Duodenal mucosa (tissue), 2 donors: ENCODE data around the gene PIK3C2G.
"Not testable (repeated sequence)": the region's sequence is repeated elsewhere in the genome, so short reads cannot be mapped to it uniquely, and the experiment has no call there.

ENCODE experiments used
- H3K27ac ChIP-seq: one replicate; pipeline ENCODE4 v1.7.0; 2013; ENCODE audit warnings: low read depth, low read length
- H3K27me3 ChIP-seq, 2 donors: one replicate each; pipeline ENCODE4 v1.7.0; 2013; ENCODE audit warnings: low read length in 2 of 2, control low read depth in 1 of 2; ENCODE audit not compliant: insufficient read depth in 2 of 2, control insufficient read depth in 1 of 2
- H3K36me3 ChIP-seq, 2 donors: one replicate each; pipeline ENCODE4 v1.7.0; 2013; ENCODE audit warnings: low read length in 2 of 2, control low read depth in 1 of 2; ENCODE audit not compliant: insufficient read depth in 2 of 2, control insufficient read depth in 1 of 2
- H3K4me1 ChIP-seq, 2 donors: one replicate each; pipeline ENCODE4 v1.7.0; 2013; ENCODE audit warnings: low read length in 2 of 2, control low read depth in 1 of 2; ENCODE audit not compliant: insufficient read depth in 2 of 2, control insufficient read depth in 1 of 2
- H3K4me3 ChIP-seq, 2 donors: one replicate each; pipeline ENCODE4 v1.7.0; 2013; ENCODE audit warnings: low read length in 2 of 2, low read depth in 1 of 2
- H3K9ac ChIP-seq, 2 donors: one replicate each; pipeline ENCODE4 v1.7.0; 2013; ENCODE audit warnings: low read length in 2 of 2, low read depth in 1 of 2
- H3K9me3 ChIP-seq, 2 donors: one replicate each; pipeline ENCODE4 v1.7.0; 2013; ENCODE audit warnings: low read length in 2 of 2, control low read depth in 1 of 2; ENCODE audit not compliant: control insufficient read depth in 1 of 2

Gene PIK3C2G

DNA sequence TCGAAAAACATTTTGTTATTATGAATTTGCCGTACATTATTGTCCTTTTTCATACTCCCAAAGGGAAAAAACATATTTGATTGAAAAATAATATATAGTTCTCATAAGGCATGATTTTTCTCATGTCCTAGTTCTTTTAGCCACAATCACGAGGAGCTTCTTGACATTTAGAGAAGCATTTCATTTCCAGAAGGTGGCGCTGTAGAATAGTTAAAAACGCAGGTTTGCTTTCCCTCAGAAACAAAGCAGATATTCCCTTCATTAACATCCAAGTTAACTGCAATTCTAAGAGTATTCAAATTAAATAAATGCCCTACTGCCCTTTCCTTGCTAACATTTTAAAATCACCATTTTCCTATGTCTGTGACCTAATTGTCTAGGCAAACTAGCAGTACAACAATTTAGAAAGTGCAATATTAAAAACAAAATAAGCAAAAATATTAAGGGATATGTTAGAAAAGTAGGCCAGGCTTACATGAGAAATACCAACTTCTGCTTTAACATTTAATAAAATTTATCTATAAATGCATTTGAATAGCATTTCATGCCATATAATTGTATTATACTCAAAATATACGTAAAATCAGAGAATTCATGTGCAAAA lies 10.9 kb upstream of the PIK3C2G start:
- Histone ChIP-seq H3K36me3 (no peaks in the 10 kb centered on the region), H3K9me3 (no peaks in the 10 kb centered on the region), H3K4me1 (no peaks in the 10 kb centered on the region), H3K27me3 (no peaks in the 10 kb centered on the region), H3K9ac (no peak overlapping the region), H3K27ac (no peak overlapping the region), H3K4me3 (no peak overlapping the region)

- Histone ChIP-seq H3K9ac (no peak overlapping the region), H3K4me3 (no peak overlapping the region), H3K4me1 (peaks cover 0 to 3% of the 10 kb centered on the region in 2 donors), H3K9me3 (no peaks in the 10 kb centered on the region), H3K27ac (no peak overlapping the region), H3K27me3 (no peaks in the 10 kb centered on the region), H3K36me3 (no peaks in the 10 kb centered on the region)
Observed at GRCh38 chr12:18254081-18254480, 7.2 kb upstream of the PIK3C2G start.

DNA sequence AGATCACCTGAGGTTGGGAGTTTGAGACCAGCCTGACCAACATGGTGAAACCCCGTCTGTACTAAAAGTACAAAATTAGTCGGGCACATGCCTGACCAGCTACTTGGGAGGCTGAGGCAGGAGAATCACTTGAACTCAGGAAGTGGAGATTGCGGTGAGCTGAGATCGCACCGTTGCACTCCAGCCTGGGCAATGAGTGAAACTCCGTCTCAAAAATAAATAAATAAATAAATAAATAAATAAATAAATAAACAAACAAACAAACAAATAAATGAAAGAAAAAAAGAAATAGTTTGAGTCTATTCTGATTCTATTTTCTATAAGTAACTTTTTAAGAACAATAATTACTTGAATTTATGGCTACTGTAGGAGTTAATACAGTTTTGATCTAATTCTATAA lies 6.3 kb upstream of the PIK3C2G start:
- H3K9ac ChIP-seq, H3K27ac ChIP-seq, H3K9me3 ChIP-seq, H3K36me3 ChIP-seq, H3K4me1 ChIP-seq, H3K27me3 ChIP-seq, H3K4me3 ChIP-seq: not testable (repeated sequence)

DNA sequence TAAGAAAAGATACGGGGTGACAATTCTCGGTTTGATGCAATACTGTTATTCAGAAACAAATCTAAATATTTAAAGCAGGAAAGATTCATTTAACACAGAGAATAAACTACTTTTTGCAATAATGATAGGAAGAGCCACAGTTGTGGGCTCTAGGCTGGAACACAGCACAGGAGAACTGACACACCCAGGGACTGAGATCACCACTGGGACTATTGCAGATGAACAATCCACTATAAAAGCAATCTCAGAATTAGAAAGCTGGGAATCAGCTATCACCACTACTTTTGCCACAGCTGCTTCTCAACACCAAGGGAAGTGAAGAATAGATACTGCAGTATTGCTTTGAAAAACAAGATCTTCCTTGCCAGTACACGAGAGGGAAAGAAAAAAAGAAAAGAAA lies 4.1 kb upstream of the PIK3C2G start:
- Histone ChIP-seq H3K4me3 (no peak overlapping the region), H3K4me1 (peaks cover 0 to 9% of the 10 kb centered on the region in 2 donors), H3K27ac (no peak overlapping the region), H3K27me3 (no peaks in the 10 kb centered on the region), H3K36me3 (no peaks in the 10 kb centered on the region), H3K9ac (no peak overlapping the region), H3K9me3 (no peaks in the 10 kb centered on the region)

DNA sequence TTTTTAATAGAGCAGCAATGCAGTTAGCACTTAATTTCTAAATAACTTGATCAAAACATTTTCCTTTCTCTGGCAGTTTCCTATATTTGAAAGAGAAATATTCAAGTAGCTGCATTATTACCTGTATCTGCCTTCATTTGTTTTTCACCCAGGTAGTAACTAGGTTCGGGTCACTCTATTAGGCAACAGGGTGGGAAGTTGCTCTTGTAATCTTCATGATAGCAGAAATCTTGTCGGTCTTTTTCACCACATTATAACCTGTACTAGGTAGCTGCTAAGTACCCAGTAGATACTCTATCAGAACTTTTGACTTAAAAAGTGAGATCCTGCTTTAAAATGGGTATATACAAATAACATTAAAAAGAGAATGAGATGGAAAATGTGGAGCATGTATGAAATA lies 2.4 kb upstream of the PIK3C2G start:
- Histone ChIP-seq H3K27me3 (no peaks in the 10 kb centered on the region), H3K9me3 (no peaks in the 10 kb centered on the region), H3K4me3 (no peak overlapping the region), H3K27ac (no peak overlapping the region), H3K4me1 (peaks cover 0 to 9% of the 10 kb centered on the region in 2 donors), H3K9ac (no peak overlapping the region), H3K36me3 (no peaks in the 10 kb centered on the region)

GRCh38 chr12:18259906-18260682 lies 1.2 kb upstream of the PIK3C2G start:
- Histone ChIP-seq H3K27ac (no peak overlapping the region), H3K36me3 (no peaks in the 10 kb centered on the region), H3K4me3 (no peak overlapping the region), H3K4me1 (peaks cover 0 to 9% of the 10 kb centered on the region in 2 donors), H3K9me3 (no peaks in the 10 kb centered on the region), H3K9ac (no peak overlapping the region), H3K27me3 (no peaks in the 10 kb centered on the region)

- Histone ChIP-seq H3K36me3 (no peaks in the 10 kb centered on the region), H3K4me3 (no peak overlapping the region), H3K27me3 (no peaks in the 10 kb centered on the region), H3K27ac (no peak overlapping the region), H3K4me1 (peaks cover 0 to 9% of the 10 kb centered on the region in 2 donors), H3K9ac (no peak overlapping the region), H3K9me3 (no peaks in the 10 kb centered on the region)
Observed at GRCh38 chr12:18261906-18262305, 588 bp downstream of the PIK3C2G start.

GRCh38 chr12:18262514-18262913 lies 1.2 kb downstream of the PIK3C2G start:
- no peaks in the 10 kb centered on the region for H3K9me3 ChIP-seq
- no peak overlapping the region for H3K9ac ChIP-seq
- H3K4me1 ChIP-seq = peaks cover 0 to 9% of the 10 kb centered on the region in 2 donors
- no peaks in the 10 kb centered on the region for H3K36me3 ChIP-seq
- H3K27ac ChIP-seq = no peak overlapping the region
- H3K27me3 ChIP-seq = no peaks in the 10 kb centered on the region
- no peak overlapping the region for H3K4me3 ChIP-seq

- H3K9me3 ChIP-seq = no peaks in the 10 kb centered on the region
- H3K27ac ChIP-seq = no peak overlapping the region
- no peaks in the 10 kb centered on the region for H3K27me3 ChIP-seq
- no peaks in the 10 kb centered on the region for H3K36me3 ChIP-seq
- H3K4me3 ChIP-seq = no peak overlapping the region
- H3K9ac ChIP-seq = no peak overlapping the region
- peaks cover 0 to under 1% of the 10 kb centered on the region in 2 donors for H3K4me1 ChIP-seq
Observed at GRCh38 chr12:18264581-18265075, 3.3 kb downstream of the PIK3C2G start.

- H3K4me1 ChIP-seq = no peaks in the 10 kb centered on the region
- no peak overlapping the region for H3K9ac ChIP-seq
- H3K36me3 ChIP-seq = no peaks in the 10 kb centered on the region
- no peak overlapping the region for H3K27ac ChIP-seq
- no peak overlapping the region for H3K4me3 ChIP-seq
- H3K9me3 ChIP-seq = no peaks in the 10 kb centered on the region
- no peaks in the 10 kb centered on the region for H3K27me3 ChIP-seq
Observed at GRCh38 chr12:18267427-18268099, 6.2 kb downstream of the PIK3C2G start.
